Parathyroid adenoma (tissue), 2 donors: ENCODE results near the gene MLPH.

Experiments used
- H2AFZ ChIP-seq: fragments of 300-600 bp; sonication (generic); one replicate; pipeline ENCODE4 v1.7.0; 2017; ENCODE audit warnings: antibody characterized with exemption, mild to moderate bottlenecking
- H3K27ac ChIP-seq: fragments of 300-600 bp; sonication (generic); one replicate; pipeline ENCODE4 v1.7.0; 2017
- H3K27me3 ChIP-seq: fragments of 300-600 bp; sonication (generic); one replicate; pipeline ENCODE4 v1.7.0; 2017; ENCODE audit warnings: low read length; ENCODE audit not compliant: control insufficient read depth, insufficient read depth
- H3K36me3 ChIP-seq: fragments of 300-600 bp; sonication (generic); one replicate; pipeline ENCODE4 v1.7.0; 2017; ENCODE audit warnings: low read length; ENCODE audit not compliant: control insufficient read depth, insufficient read depth
- H3K4me1 ChIP-seq: fragments of 300-600 bp; sonication (generic); one replicate; pipeline ENCODE4 v1.7.0; 2017; ENCODE audit warnings: control low read depth
- H3K4me2 ChIP-seq: fragments of 300-600 bp; sonication (generic); one replicate; pipeline ENCODE4 v1.7.0; 2017; ENCODE audit warnings: low read length
- H3K4me3 ChIP-seq: fragments of 300-600 bp; sonication (generic); one replicate; pipeline ENCODE4 v1.7.0; 2017; ENCODE audit warnings: low read depth, low read length
- H3K79me2 ChIP-seq: fragments of 300-600 bp; sonication (generic); one replicate; pipeline ENCODE4 v1.7.0; 2017; ENCODE audit warnings: control low read depth
- H3K9ac ChIP-seq: fragments of 300-600 bp; sonication (generic); one replicate; pipeline ENCODE4 v1.7.0; 2017; ENCODE audit warnings: mild to moderate bottlenecking
- H3K9me3 ChIP-seq: fragments of 300-600 bp; sonication (generic); one replicate; pipeline ENCODE4 v1.7.0; 2017; ENCODE audit warnings: low read length; ENCODE audit not compliant: control insufficient read depth
- TF ChIP-seq, protein P1 (sequence below): fragments of 300-600 bp; sonication (generic); IDR thresholded peaks from one replicate; pipeline ENCODE4 v1.7.0; 2017; ENCODE audit warnings: antibody characterized with exemption, mild to moderate bottlenecking
- donor health status: primary hyperparathyroidism.

Gene MLPH

DNA sequence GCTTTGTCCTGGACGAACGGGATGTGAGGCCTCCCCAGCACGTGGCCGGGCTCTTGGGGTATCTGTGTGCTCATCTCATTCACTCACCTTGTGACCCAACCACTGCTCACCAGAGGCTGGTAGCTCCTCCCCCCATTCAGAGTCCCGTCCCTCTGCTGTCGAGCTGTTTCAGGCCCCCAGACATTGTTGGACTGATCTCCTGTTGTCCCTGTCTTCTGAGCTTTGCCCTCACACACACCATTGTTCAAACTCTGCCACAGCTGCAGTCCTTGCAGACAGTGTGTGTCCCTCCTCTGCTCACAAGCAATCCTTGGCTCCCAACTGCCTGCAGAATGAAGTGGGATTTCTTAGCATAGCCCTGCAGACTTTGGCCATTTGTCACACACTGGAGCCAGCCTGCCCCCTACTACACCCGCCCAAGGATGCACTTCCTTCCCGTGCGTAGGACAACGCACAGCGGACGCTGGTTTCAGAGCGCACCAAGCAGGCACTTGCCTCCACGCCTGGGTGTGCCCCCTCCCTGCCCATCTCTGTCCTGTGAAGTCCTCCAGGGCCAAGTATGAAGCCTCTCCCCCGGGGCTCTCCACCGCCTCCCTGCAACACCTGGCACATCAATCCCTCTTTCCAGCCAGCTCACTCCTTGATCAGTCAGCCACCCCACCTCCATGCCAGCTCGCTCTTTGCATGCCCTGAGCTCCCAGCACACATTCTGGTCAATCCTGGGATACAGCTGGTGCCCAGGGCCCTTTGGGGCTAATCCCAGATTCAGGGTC, 62.8 kb downstream of the MLPH start:
- TF ChIP-seq, protein P1, sequence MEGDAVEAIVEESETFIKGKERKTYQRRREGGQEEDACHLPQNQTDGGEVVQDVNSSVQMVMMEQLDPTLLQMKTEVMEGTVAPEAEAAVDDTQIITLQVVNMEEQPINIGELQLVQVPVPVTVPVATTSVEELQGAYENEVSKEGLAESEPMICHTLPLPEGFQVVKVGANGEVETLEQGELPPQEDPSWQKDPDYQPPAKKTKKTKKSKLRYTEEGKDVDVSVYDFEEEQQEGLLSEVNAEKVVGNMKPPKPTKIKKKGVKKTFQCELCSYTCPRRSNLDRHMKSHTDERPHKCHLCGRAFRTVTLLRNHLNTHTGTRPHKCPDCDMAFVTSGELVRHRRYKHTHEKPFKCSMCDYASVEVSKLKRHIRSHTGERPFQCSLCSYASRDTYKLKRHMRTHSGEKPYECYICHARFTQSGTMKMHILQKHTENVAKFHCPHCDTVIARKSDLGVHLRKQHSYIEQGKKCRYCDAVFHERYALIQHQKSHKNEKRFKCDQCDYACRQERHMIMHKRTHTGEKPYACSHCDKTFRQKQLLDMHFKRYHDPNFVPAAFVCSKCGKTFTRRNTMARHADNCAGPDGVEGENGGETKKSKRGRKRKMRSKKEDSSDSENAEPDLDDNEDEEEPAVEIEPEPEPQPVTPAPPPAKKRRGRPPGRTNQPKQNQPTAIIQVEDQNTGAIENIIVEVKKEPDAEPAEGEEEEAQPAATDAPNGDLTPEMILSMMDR = no peak
- Histone ChIP-seq H3K27ac (no peak overlapping the region), H3K36me3 (no peaks in the 10 kb centered on the region)

DNA sequence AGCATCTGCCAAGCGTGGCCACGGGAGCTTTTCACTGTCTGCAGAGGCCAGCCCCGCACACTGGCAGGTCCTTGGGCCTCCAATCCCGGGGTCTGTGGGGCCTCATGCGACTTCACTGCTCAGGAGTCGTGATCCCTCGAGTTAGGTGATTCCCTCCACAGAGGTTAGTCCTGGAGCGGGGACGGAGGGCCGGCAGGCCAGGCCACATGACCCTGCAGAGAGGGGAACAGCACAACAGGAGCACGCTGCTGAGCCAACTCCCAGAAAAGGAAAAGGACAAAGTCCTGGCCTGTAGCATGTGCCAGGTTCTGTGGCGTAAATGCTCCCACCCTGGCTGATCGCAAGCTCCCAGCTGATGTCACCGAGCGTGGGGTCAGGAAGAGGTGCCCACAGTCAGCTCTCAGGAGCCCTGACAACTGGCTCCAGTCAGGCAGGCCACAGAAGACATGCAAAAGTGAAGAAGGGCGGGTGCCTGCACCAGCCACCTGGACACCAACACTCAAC, 64.1 kb downstream of the MLPH start:
- Histone ChIP-seq H3K79me2 (no peaks in the 10 kb centered on the region), H2AFZ (no peak overlapping the region), H3K27ac (no peak overlapping the region), H3K9me3 (no peaks in the 10 kb centered on the region), H3K9ac (no peak overlapping the region), H3K36me3 (no peaks in the 10 kb centered on the region), H3K4me3 (no peak overlapping the region), H3K27me3 (no peaks in the 10 kb centered on the region), H3K4me1 (no peaks in the 10 kb centered on the region), H3K4me2 (no peak overlapping the region)
- TF ChIP-seq, protein P1 = no peak

More for the DNA sequence above, 62.8 kb downstream of the MLPH start:
- no peaks in the 10 kb centered on the region for H3K9me3 ChIP-seq
- no peak overlapping the region for H3K9ac ChIP-seq
- no peaks in the 10 kb centered on the region for H3K27me3 ChIP-seq
- no peaks in the 10 kb centered on the region for H3K79me2 ChIP-seq
- no peak overlapping the region for H2AFZ ChIP-seq
- H3K4me3 ChIP-seq = no peak overlapping the region
- no peak overlapping the region for H3K4me2 ChIP-seq
- H3K4me1 ChIP-seq = no peaks in the 10 kb centered on the region

DNA sequence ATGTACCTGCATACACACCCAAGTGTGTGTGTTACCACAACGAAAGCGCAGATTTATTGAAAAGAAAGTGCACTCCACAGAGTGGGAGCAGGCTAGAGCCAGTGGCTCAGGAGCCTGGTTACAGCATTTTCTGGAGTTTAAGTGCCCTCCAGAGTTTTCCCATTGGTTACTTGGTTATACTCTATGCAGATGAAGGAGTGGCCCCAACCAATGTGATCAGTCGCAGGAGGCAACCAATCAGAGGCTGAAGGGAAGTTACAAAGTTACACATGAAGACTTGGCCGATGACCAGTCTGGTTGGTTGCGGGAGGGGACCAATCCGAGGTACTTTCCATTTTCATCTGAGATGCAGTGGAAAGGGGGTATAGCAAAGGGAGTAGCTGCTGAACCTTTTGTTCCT, 65.9 kb downstream of the MLPH start:
- Histone ChIP-seq H3K27ac (no peak overlapping the region), H2AFZ (no peak overlapping the region), H3K4me2 (no peak overlapping the region), H3K9ac (no peak overlapping the region), H3K9me3 (no peaks in the 10 kb centered on the region), H3K4me3 (no peak overlapping the region), H3K4me1 (no peaks in the 10 kb centered on the region), H3K27me3 (no peaks in the 10 kb centered on the region), H3K79me2 (no peaks in the 10 kb centered on the region), H3K36me3 (no peaks in the 10 kb centered on the region)
- TF ChIP-seq, protein P1 = no peak

DNA sequence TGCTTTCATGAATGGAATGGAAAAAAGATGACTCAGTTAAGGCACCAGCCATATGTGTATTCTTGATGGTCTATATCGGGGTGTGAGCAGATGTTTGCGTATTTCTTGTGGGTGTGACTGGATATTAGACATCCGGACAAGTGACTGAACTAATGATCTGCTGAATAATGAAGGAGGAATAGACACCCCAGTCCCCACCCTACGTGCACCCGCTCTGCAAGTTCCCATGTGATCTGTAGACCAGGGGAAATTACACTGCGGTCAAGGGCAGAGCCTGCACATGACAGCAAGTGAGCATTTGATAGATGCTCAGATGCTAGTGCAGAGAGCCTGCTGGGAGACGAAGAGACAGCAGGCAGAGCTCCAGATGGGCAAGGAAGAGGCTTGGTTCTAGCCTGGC, 66.9 kb downstream of the MLPH start:
- TF ChIP-seq, protein P1 = no peak
- Histone ChIP-seq H3K4me1 (no peaks in the 10 kb centered on the region), H3K9me3 (no peaks in the 10 kb centered on the region), H3K27me3 (no peaks in the 10 kb centered on the region), H3K36me3 (no peaks in the 10 kb centered on the region), H3K9ac (no peak overlapping the region), H3K4me3 (no peak overlapping the region), H3K4me2 (no peak overlapping the region), H2AFZ (no peak overlapping the region), H3K27ac (no peak overlapping the region), H3K79me2 (no peaks in the 10 kb centered on the region)

DNA sequence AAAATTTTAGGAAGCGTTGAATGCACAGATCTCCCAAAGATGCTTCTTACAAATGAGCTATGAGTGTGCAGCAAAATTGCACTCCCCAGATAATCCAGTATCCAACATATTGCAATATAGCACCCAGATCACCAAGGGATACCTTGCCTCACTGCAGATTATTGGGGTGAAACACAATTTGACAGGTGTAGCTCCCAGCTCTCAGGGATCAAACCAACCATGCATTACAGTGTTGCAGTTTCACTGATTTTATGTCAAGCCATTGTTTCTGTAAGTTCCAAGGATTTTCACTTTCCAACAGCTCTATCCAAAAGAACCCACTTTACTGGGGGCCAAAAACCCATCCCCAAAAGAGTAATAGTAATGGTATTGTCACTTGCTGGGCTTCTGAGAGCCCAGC, 68.5 kb downstream of the MLPH start:
- no peak overlapping the region for H2AFZ ChIP-seq
- H3K4me1 ChIP-seq = no peaks in the 10 kb centered on the region
- no peak overlapping the region for H3K4me3 ChIP-seq
- no peaks in the 10 kb centered on the region for H3K27me3 ChIP-seq
- H3K4me2 ChIP-seq = no peak overlapping the region
- H3K79me2 ChIP-seq = no peaks in the 10 kb centered on the region
- TF ChIP-seq, protein P1 = no peak
- no peak overlapping the region for H3K9ac ChIP-seq
- H3K27ac ChIP-seq = no peak overlapping the region
- no peaks in the 10 kb centered on the region for H3K9me3 ChIP-seq
- no peaks in the 10 kb centered on the region for H3K36me3 ChIP-seq
